ENCODE data around the gene NEK4.

GRCh38 chr3:52791928-52792327, 21.2 kb upstream of the NEK4 start:
- TF ChIP-seq CTCF (conservative IDR thresholded peaks at IDR 0.05; ENCODE audit: low read depth, low read length) (no peak), EZH2 (IDR thresholded peaks at IDR 0.05; ENCODE audit: borderline replicate concordance, low read depth, low read length, poor library complexity, severe bottlenecking) (no peak)
